MCF 10A (cell line): Measurements from ENCODE around the gene MEGF9. TPM values are rescaled to one million over a fixed set of nuclear protein-coding genes. Genes with fewer than 3 reads are reported as not detected.
A peak's percentile ranks its signal among the peaks of the same experiment; 100 is the strongest.
"Not testable (repeated sequence)": the region's sequence is repeated elsewhere in the genome, so short reads cannot be mapped to it uniquely, and the experiment has no call there.

ENCODE experiments used
- BruUV-seq: library from RNA; stranded (reverse); fragments of 400-500 nt; replicated peaks from 2 replicates; lab custom pipeline; 2021; lab: Mats Ljungman, UMichigan
- CTCF ChIA-PET: fragments of 300-600 bp; sonication (Branson Sonifier 250); formaldehyde crosslinking; extraction: SDS; loops from one replicate; lab custom pipeline; 2021; ENCODE audit warnings: antibody characterized with exemption, inconsistent platforms; lab: Yijun Ruan, JAX
- POLR2A ChIA-PET: fragments of 300-600, 350-650 bp; sonication (Branson Sonifier 250); formaldehyde crosslinking; extraction: SDS; loops from one replicate; lab custom pipeline; 2020; ENCODE audit warnings: antibody characterized with exemption, inconsistent platforms; lab: Yijun Ruan, JAX
- DNase-seq: peaks from one replicate; pipeline ENCODE4 v3.0.0-alpha.2; 2018; ENCODE audit not compliant: unreplicated experiment
- H3K27ac Mint-ChIP-seq: one replicate; pipeline ENCODE4 v1.8.0; 2022; ENCODE audit warnings: mild to moderate bottlenecking, low read depth, mixed read lengths; ENCODE audit not compliant: unreplicated experiment
- H3K27me3 Mint-ChIP-seq: one replicate; pipeline ENCODE4 v1.8.0; 2022; ENCODE audit warnings: mixed read lengths; ENCODE audit not compliant: insufficient read depth, unreplicated experiment
- H3K36me3 Mint-ChIP-seq: one replicate; pipeline ENCODE4 v1.8.0; 2022; ENCODE audit warnings: mild to moderate bottlenecking, moderate library complexity, mixed read lengths; ENCODE audit not compliant: insufficient read depth, unreplicated experiment
- H3K4me1 Mint-ChIP-seq: one replicate; pipeline ENCODE4 v1.8.0; 2022; ENCODE audit warnings: mixed read lengths; ENCODE audit not compliant: insufficient read depth, unreplicated experiment
- H3K4me3 Mint-ChIP-seq: one replicate; pipeline ENCODE4 v1.8.0; 2022; ENCODE audit warnings: mild to moderate bottlenecking, moderate library complexity, mixed read lengths; ENCODE audit not compliant: unreplicated experiment
- H3K9me3 Mint-ChIP-seq: one replicate; pipeline ENCODE4 v1.8.0; 2022; ENCODE audit warnings: mixed read lengths; ENCODE audit not compliant: unreplicated experiment
- intact Hi-C: fragments of 100-400 bp; cut with micrococcal nuclease; formaldehyde crosslinking; loops from 2 replicates; pipeline ENCODE4 v1.14.1; 2022
- total RNA-seq: library from RNA; stranded (reverse); gene quantifications from 2 replicates; pipeline ENCODE4 v1.2.3, GENCODE V29; 2022
- TF ChIP-seq, protein P1 (sequence below): fragments of 200-600 bp; IDR thresholded peaks from one replicate; pipeline ENCODE4 v1.8.0; 2022; ENCODE audit warnings: antibody characterized with exemption, mild to moderate bottlenecking; ENCODE audit not compliant: unreplicated experiment

Gene MEGF9
- total RNA-seq, 1 experiment from 2014 or later, result 5.7 TPM

DNA sequence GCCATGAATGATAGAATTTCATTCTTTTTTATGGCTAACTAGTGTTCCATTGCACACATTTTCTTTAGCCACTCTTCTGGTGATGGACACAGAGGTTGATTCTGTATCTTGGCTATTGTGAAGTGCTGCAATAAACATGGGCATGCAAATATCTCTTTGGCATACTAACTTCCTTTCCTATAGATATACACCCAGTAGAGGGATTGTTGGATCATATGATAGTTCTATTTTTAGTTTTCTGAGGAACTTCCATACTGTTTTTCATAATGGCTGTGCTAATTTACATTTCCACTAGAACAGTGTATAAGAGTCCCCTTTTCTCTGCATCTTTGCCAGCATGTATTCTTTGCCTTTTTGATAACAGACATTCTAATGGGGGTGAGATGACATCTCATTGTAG lies 83.9 kb downstream of the MEGF9 start:
- H3K9me3 Mint-ChIP-seq, result peaks cover 4% of the 10 kb centered on the region
- BruUV-seq, result no TSS peak
- no peak overlapping the region for H3K4me3 Mint-ChIP-seq
- no peaks in the 10 kb centered on the region for H3K27me3 Mint-ChIP-seq
- H3K36me3 Mint-ChIP-seq, result peaks cover 6% of the 10 kb centered on the region
- no peak overlapping the region for H3K27ac Mint-ChIP-seq
- DNase-seq, result no peak
- intact Hi-C loops, result no loop called here
- H3K4me1 Mint-ChIP-seq, result peaks cover 11% of the 10 kb centered on the region
- ChIA-PET CTCF (interaction anchor here (0.6 kb wide), 1 partner anchor 76 kb away, joined by 3 read pairs; no protein-coding TSS in a partner anchor), POLR2A (interaction anchor here (0.5 to 1.2 kb wide), 2 partner anchors 82 to 443 kb away, joined by 3 to 4 read pairs; no protein-coding TSS in a partner anchor)
- TF ChIP-seq, protein P1, sequence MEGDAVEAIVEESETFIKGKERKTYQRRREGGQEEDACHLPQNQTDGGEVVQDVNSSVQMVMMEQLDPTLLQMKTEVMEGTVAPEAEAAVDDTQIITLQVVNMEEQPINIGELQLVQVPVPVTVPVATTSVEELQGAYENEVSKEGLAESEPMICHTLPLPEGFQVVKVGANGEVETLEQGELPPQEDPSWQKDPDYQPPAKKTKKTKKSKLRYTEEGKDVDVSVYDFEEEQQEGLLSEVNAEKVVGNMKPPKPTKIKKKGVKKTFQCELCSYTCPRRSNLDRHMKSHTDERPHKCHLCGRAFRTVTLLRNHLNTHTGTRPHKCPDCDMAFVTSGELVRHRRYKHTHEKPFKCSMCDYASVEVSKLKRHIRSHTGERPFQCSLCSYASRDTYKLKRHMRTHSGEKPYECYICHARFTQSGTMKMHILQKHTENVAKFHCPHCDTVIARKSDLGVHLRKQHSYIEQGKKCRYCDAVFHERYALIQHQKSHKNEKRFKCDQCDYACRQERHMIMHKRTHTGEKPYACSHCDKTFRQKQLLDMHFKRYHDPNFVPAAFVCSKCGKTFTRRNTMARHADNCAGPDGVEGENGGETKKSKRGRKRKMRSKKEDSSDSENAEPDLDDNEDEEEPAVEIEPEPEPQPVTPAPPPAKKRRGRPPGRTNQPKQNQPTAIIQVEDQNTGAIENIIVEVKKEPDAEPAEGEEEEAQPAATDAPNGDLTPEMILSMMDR, result no peak

DNA sequence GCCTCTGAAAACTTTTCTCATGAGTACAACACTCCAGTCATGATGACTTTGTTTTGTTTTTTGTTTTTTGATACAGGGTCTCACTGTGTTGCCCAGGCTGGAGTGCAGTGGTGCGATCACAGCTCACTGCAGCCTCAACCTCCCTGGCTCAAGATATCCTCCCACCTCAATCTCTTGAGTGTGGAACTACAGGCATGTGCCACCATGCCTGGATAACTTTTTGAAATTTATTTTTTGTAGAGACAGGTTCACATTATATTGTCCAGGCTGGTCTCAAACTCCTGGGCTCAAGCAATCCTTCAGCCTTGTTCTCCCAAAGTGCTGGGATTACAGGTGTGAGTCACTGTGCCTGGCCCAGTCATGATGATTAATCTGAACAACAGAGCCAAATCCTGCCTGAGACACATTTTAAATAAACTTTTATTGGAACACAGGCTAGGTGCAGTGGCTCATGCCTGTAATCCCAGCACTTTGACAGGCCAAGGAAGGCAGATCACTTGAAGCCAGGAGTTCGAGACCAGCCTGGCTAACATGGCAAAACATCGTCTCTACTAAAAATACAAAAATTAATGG lies 85.3 kb downstream of the MEGF9 start:
- H3K4me3 Mint-ChIP-seq, BruUV-seq, H3K27me3 Mint-ChIP-seq, H3K9me3 Mint-ChIP-seq, H3K36me3 Mint-ChIP-seq, intact Hi-C loops: not testable (repeated sequence)
- CTCF ChIA-PET, result interaction anchor here (0.9 to 1.7 kb wide), 3 partner anchors 9 to 83 kb away, joined by 3 to 11 read pairs (median 5); no protein-coding TSS in a partner anchor
- POLR2A ChIA-PET, result interaction anchor here (0.6 to 1.6 kb wide), 4 partner anchors 20 to 97 kb away, joined by 3 to 7 read pairs (median 4); no protein-coding TSS in a partner anchor
- Mint-ChIP-seq H3K27ac (peak overlapping the region; percentile 75), H3K4me1 (peaks cover 16% of the 10 kb centered on the region)
- peak; percentile 76 for DNase-seq

DNA sequence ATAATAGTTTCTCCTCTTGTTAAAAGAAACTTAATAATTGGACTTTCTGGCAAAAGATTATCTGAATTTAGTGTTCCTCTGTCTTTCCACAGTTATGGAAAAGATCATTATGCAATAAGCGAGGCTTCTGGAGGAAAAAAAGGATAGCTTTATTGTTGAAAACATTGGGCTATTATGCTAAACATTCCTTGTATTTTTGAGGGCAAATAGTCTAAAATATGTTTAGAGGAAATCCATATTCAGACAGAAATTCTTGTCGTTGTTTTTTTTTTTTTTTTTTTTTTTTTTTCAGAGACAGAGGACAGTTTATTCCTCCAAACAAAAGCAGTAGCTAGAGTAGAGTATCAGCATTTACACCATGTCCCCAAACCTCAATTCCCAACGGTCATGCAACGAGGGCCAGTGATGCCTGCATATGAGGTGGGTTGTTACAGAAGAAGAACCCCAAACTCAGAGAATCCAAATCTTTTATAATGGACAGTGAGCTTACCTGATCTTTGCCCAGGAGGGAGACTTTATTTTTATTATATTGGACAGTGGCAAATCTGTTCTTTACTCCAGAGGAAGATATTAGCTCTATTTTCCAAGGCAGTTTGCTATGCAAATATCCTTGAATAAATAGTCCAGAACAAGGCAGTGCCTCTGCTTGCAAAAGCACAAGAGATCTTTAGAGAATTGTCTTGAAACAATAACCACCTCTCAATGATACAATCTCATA lies 85.9 kb downstream of the MEGF9 start:
- TF ChIP-seq, protein P1, result no peak
- ChIA-PET POLR2A (interaction anchor here (0.6 to 1.6 kb wide), 7 partner anchors 25 to 772 kb away, joined by 3 to 7 read pairs (median 4); no protein-coding TSS in a partner anchor), CTCF (interaction anchor here (0.6 to 1.7 kb wide), 4 partner anchors 8 to 122 kb away, joined by 3 to 11 read pairs (median 4); no protein-coding TSS in a partner anchor)
- Mint-ChIP-seq H3K27ac (peak overlapping the region; percentile 75), H3K36me3 (peaks cover 3% of the 10 kb centered on the region), H3K4me3 (no peak overlapping the region), H3K4me1 (peaks cover 16% of the 10 kb centered on the region), H3K27me3 (no peaks in the 10 kb centered on the region), H3K9me3 (no peaks in the 10 kb centered on the region)
- BruUV-seq, result no TSS peak
- no peak for DNase-seq
- intact Hi-C loops, result no loop called here

DNA sequence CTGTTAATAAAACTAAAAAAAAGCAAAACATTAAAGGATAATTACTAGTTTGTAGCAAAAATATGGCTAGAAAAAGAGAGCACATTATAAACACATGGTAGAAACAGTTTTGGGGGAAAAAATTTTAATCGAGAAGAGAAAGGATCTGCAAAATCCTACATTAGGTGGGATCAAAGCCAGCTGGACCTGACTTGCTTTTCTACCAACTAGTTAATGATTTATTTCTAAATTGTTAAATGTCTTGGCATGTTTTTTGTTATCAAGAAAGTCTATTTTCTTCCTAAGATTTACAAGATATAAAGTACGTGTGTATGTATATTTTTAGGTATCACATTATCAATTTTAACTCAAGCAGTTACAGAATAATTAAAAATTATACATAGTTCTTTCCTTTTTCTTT lies 87.2 kb downstream of the MEGF9 start:
- Mint-ChIP-seq H3K9me3 (no peaks in the 10 kb centered on the region), H3K4me1 (peaks cover 16% of the 10 kb centered on the region), H3K27me3 (no peaks in the 10 kb centered on the region), H3K27ac (no peak overlapping the region), H3K4me3 (no peak overlapping the region), H3K36me3 (no peaks in the 10 kb centered on the region)
- TF ChIP-seq, protein P1, result no peak
- DNase-seq, result no peak
- intact Hi-C loops, result no loop called here
- CTCF ChIA-PET, result interaction anchor here (0.9 to 1.7 kb wide), 2 partner anchors 80 to 85 kb away, joined by 4 to 5 read pairs; no protein-coding TSS in a partner anchor
- BruUV-seq, result no TSS peak
- POLR2A ChIA-PET, result interaction anchor here (1.6 to 3.4 kb wide), 2 partner anchors 85 to 95 kb away, joined by 7 to 22 read pairs; no protein-coding TSS in a partner anchor
